ENCODE results near the gene ADA. TPM values are rescaled to one million over a fixed set of nuclear protein-coding genes. Genes with fewer than 3 reads are reported as not detected.

The ADA gene
- total and polyA plus RNA-seq, 2 of the 13 experiments (the other 11 are each of a cell fraction or from before 2014, with no cell fraction given), result 2.5 to 11.3 TPM

DNA sequence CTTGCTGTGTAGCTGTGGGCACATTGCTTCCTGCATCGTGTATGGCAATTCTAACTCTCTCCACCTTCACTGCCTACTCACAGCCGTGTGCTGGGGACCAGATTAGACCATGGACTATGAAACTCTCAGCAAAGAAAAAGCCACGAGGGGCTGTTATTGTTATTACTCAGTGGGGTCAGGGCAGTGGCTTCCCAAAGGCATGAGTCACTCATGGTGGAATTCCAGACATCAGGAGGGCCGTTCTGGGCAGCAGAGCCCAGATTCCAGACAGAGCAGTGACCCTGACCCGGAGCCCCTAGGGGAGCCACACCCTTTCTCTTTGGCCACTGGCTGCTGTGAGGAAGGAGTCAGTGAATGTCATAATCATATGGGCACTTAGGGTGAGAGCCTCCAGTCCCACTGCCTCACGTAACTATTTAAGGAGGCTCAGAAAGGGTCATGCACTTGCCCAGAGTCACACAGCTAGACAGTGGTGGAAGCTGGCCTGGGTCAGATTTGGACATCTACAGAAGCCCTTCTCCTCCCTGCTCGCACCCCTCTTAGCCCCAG, 41.5 kb upstream of the ADA start (continued):
- TF ChIP-seq RXRB (CRISPR knock-in tag; IDR thresholded peaks at IDR 0.05; ENCODE audit: borderline replicate concordance), result peak; percentile 93
- TF ChIP-seq ZNF670 (CRISPR knock-in tag; IDR thresholded peaks at IDR 0.05; ENCODE audit: borderline replicate concordance), result no peak
- peak; percentile 34; the same call in 1 of the 2 replicates for TF ChIP-seq CEBPG (CRISPR knock-in tag; IDR thresholded peaks at IDR 0.05)
- no peak for TF ChIP-seq ZBTB42 (CRISPR knock-in tag; IDR thresholded peaks at IDR 0.05)
- no peak for TF ChIP-seq SRSF9 (IDR thresholded peaks at IDR 0.05; ENCODE audit: borderline replicate concordance, insufficient read depth, low read depth, low read length, poor library complexity, severe bottlenecking)
- no peak for TF ChIP-seq ZNF329 (CRISPR knock-in tag; IDR thresholded peaks at IDR 0.05; ENCODE audit: low read depth)
- no peak for TF ChIP-seq ZNF570 (CRISPR knock-in tag; IDR thresholded peaks at IDR 0.05; ENCODE audit: borderline replicate concordance)
- TF ChIP-seq, protein P1, sequence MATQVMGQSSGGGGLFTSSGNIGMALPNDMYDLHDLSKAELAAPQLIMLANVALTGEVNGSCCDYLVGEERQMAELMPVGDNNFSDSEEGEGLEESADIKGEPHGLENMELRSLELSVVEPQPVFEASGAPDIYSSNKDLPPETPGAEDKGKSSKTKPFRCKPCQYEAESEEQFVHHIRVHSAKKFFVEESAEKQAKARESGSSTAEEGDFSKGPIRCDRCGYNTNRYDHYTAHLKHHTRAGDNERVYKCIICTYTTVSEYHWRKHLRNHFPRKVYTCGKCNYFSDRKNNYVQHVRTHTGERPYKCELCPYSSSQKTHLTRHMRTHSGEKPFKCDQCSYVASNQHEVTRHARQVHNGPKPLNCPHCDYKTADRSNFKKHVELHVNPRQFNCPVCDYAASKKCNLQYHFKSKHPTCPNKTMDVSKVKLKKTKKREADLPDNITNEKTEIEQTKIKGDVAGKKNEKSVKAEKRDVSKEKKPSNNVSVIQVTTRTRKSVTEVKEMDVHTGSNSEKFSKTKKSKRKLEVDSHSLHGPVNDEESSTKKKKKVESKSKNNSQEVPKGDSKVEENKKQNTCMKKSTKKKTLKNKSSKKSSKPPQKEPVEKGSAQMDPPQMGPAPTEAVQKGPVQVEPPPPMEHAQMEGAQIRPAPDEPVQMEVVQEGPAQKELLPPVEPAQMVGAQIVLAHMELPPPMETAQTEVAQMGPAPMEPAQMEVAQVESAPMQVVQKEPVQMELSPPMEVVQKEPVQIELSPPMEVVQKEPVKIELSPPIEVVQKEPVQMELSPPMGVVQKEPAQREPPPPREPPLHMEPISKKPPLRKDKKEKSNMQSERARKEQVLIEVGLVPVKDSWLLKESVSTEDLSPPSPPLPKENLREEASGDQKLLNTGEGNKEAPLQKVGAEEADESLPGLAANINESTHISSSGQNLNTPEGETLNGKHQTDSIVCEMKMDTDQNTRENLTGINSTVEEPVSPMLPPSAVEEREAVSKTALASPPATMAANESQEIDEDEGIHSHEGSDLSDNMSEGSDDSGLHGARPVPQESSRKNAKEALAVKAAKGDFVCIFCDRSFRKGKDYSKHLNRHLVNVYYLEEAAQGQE (IDR thresholded peaks at IDR 0.05; ENCODE audit: borderline replicate concordance in 1 of 2, low read depth in 1 of 2, low read length in 2 of 2), result no peak
- TF ChIP-seq, protein P2, sequence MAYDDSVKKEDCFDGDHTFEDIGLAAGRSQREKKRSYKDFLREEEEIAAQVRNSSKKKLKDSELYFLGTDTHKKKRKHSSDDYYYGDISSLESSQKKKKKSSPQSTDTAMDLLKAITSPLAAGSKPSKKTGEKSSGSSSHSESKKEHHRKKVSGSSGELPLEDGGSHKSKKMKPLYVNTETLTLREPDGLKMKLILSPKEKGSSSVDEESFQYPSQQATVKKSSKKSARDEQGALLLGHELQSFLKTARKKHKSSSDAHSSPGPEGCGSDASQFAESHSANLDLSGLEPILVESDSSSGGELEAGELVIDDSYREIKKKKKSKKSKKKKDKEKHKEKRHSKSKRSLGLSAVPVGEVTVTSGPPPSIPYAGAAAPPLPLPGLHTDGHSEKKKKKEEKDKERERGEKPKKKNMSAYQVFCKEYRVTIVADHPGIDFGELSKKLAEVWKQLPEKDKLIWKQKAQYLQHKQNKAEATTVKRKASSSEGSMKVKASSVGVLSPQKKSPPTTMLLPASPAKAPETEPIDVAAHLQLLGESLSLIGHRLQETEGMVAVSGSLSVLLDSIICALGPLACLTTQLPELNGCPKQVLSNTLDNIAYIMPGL (CRISPR knock-in tag; IDR thresholded peaks at IDR 0.05; ENCODE audit: borderline replicate concordance in 1 of 2, low read depth in 1 of 2), result peak in 1 of 2 experiments; percentile 43; a peak in 1 of 4 replicates
- TF ChIP-seq IKZF4 (CRISPR knock-in tag; IDR thresholded peaks at IDR 0.05; ENCODE audit: borderline replicate concordance, low read depth, not compliant biosample characterization), result no peak
- TF ChIP-seq, protein P3, sequence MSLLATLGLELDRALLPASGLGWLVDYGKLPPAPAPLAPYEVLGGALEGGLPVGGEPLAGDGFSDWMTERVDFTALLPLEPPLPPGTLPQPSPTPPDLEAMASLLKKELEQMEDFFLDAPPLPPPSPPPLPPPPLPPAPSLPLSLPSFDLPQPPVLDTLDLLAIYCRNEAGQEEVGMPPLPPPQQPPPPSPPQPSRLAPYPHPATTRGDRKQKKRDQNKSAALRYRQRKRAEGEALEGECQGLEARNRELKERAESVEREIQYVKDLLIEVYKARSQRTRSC (CRISPR knock-in tag; IDR thresholded peaks at IDR 0.05; ENCODE audit: low read depth), result no peak
- TF ChIP-seq FLYWCH1 (CRISPR knock-in tag; IDR thresholded peaks at IDR 0.05), result no peak

All from HepG2 (cell line).